Activated CD8-positive, alpha-beta memory T cell treated with anti-CD3 and anti-CD28 coated beads for 36 hours (primary cell): Measurements from ENCODE around the gene IWS1. TPM values are rescaled to one million over a fixed set of nuclear protein-coding genes. Genes with fewer than 3 reads are reported as not detected.
"Not testable (repeated sequence)": the region's sequence is repeated elsewhere in the genome, so short reads cannot be mapped to it uniquely, and the experiment has no call there.

Source experiments
- CTCF ChIA-PET: fragments of 350-600 bp; sonication (Branson Sonifier 250); formaldehyde crosslinking; loops from one replicate; lab custom pipeline; 2021; ENCODE audit warnings: antibody characterized with exemption; lab: Charles Lee
- POLR2A ChIA-PET: fragments of 350-600 bp; sonication (Branson Sonifier 250); formaldehyde crosslinking; loops from one replicate; lab custom pipeline; 2021; ENCODE audit warnings: antibody characterized with exemption; lab: Charles Lee
- total RNA-seq, 2 experiments: library from RNA; stranded (reverse); gene quantifications; one replicate each; pipeline ENCODE4 v1.2.3, GENCODE V29; 2021

The IWS1 gene
- total RNA-seq, result 10 to 100 TPM; 52.5 to 56.6 TPM

DNA sequence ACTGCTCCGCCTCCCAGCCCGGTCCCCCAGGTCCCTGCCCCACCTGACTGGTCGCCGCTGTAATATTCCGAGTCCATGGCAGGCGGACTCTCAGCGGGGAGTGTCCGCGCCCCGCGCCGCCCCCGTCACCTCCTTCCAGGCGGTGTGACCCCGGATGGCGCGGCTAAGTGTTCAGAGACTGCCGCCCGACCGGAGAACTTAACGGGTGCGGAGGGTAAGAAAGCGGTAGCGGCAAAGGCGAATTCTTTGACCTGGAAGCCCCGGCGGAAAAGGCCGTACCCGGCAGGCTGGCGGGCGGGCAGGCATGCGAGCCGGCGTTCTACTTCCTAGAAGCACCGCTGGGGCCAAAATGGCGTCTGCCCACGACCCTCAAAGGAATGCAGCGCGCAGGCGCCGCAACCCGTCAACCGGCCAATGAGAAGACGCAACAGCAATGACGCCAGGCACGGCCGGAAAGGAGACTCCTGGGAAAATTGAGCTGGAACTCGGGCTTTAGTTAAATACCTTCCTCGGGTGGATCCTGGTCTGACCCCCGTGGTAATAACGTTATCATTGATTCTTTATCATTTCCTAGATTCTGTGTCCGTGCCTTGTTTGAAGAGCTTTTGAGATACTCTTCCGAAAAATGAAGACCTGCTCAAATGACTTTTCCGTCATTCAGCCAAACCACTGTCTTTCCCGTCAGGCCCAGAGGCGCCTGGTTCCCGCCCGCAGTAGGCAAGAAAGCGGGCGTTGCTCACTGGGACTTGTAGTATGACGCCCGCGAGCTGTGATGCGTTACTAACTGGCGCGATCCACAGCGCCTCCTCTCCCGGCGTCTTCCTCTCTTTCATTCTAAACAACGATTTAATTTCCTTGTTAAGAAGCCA is at the start of gene IWS1:
Gene IWS1, minus strand, starts transcription at position 358 of the 869 bp plus-strand sequence. Its CDS starts 281 bp downstream, at position 77.
- ChIA-PET POLR2A (interaction anchor here (0.6 to 1.7 kb wide), 4 partner anchors 37 to 565 kb away, joined by 4 to 6 read pairs (median 4); partner anchors contain the start of gene UGGT1), CTCF (interaction anchor here (0.6 to 1.3 kb wide), 2 partner anchors 18 to 176 kb away, joined by 3 read pairs; partner anchors contain the start of gene SFT2D3)

DNA sequence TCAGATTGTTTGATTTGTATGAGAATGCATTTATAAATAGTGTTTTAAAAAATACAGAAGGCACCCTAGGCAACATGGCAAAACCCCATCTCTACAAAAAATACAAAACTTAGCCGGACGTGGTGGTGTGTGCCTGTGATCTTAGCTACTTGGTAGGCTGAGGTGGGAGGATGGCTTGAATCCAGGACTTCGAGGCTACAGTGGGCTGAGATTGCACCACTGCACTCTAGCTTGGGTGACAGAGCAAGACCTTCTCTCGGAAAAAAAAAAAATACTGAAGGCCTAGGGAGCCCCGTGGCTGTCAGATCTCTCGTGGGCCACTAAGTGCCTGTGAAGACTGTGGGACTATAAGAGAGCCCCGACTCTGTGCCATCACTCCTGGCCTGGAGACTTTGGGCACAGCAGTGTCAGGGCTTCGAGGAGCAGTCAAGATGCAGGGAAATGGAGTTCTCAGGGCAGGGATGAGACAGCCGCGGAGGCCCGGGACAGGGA is 49.7 kb upstream of the IWS1 start:
- ChIA-PET POLR2A (no interaction called here), CTCF (no interaction called here)

- CTCF ChIA-PET, result no interaction called here
- POLR2A ChIA-PET, result no interaction called here
Observed at GRCh38 chr2:127575185-127575765, 49.0 kb upstream of the IWS1 start.

DNA sequence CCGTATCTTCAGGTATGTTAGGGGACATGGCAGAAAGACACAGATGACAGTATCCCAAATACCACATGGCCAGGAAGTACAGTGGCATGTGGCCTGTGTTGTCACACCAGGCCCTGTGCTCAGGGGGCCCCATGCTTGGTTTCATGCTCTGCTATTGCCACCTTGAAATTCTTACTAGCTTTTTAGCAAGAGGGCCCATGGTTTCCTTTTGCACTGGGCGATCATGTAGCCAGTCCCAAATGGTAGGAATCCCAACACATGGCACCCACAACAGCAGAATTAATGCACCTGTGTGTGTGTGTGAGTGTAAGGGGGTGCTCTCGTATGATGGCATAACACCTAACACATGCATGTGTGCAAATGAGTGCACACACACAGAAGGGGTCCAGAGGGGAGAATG is 48.4 kb upstream of the IWS1 start:
- ChIA-PET POLR2A (no interaction called here), CTCF (no interaction called here)

DNA sequence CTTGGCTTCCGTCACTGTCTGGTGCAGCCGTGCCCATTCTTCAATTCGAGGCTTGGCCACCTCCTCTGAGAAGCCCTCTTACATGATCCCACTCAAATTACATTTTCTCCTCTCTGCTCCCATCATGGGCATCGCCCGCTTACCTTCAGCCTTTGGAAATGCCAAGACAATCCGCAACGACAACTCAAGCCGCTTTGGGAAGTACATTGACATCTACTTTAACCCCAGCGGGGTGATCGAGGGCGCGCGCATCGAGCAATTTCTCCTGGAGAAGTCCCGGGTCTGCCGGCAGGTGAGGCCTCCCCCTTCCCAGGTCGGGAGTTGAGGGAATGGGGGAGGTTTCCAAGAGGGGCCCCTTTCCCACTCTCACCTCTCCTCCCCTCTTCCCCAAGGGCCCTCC is 47.5 kb upstream of the IWS1 start:
- ChIA-PET CTCF (no interaction called here), POLR2A (no interaction called here)

DNA sequence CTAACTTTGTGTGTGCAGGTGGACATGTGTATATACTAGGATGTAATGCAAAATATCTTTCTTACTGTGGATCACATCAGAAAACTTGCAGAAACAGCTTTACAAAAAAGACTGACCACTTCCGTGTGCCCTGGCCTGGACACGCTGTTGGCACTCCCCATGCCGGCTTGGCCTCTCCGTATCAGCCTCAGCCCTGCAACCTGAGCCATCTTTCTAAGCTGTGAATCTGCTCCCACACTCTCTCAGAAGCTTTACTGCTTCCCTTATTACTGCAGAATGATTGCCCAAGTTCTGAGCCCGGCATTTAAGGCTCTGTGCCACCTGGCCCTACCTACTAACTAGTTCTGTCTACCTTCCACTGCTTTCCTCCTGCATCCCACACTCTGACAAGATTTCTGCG is 47.0 kb upstream of the IWS1 start:
- POLR2A ChIA-PET, result no interaction called here
- CTCF ChIA-PET, result no interaction called here

DNA sequence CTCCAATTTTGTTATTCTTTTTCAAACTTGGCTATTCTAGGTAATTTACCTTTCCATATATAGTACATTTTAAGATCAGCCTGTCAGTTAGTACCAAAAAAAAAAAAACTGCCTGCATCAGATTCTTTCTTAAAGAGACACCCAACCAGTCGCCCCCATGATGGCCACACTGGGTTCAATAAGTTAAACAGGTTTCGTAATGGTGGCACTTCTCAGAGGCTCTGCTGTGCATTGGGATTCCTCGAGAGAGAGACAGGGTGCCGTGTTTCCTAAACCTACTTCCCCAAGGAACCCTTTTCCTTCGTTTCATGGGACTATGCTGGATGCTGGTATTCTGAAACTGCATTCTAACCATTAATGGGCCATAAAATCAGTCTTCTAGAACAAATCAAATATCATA is 46.6 kb upstream of the IWS1 start:
- ChIA-PET POLR2A (no interaction called here), CTCF (no interaction called here)

DNA sequence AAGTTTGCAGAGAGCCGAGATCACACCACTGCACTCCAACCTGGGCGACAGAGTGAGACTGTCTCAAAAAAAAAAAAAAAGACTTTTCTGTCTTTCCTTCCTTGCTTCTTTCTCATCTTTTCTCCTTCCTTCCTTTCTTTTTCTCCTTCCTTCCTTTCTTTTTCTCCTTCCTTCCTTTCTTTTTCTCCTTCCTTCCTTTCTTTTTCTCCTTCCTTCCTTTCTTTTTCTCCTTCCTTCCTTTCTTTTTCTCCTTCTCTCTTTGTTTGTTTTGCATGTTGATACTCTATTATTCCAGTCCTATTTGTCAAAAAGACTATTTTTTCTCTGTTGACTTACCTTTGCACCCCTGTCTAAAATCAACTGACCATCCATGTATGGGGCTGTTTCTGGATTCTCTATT is 46.1 kb upstream of the IWS1 start:
- CTCF ChIA-PET, POLR2A ChIA-PET: not testable (repeated sequence)

GRCh38 chr2:127570282-127571250 is 44.3 kb upstream of the IWS1 start:
- POLR2A ChIA-PET, result no interaction called here

GRCh38 chr2:127569666-127570065 is 43.4 kb upstream of the IWS1 start:
- CTCF ChIA-PET, result no interaction called here
- POLR2A ChIA-PET, result no interaction called here

More at GRCh38 chr2:127570282-127571250, 44.3 kb upstream of the IWS1 start:
- CTCF ChIA-PET, result no interaction called here

- POLR2A ChIA-PET, result no interaction called here
Observed at GRCh38 chr2:127568128-127568527, 41.8 kb upstream of the IWS1 start.

DNA sequence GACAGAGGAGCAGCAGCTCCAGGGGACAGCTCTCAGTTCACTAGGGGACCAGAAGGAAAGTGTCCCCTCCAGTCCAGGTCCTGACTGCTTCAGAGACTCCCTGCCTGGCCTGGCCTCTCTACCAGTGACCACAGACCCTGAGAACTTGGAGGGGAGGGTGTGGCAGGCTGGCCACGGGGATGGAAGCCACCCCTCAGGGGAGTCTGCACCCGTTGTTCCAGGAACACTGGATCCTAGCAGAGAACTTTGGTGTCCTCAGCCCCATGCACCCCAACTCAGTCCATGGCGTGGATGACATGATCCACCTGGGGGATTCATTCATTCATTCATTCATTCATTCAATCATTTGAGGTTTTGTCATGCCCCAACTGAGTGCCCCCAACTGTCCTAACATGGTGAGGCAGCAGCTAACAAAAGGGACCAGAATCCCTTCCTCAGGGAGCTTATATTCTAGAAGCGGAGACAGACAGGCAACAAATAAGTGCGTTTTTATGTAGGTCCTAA is 41.1 kb upstream of the IWS1 start:
- CTCF ChIA-PET, result no interaction called here
- POLR2A ChIA-PET, result no interaction called here

More at GRCh38 chr2:127568128-127568527, 41.8 kb upstream of the IWS1 start:
- CTCF ChIA-PET, result no interaction called here

- ChIA-PET POLR2A (no interaction called here), CTCF (interaction anchor here (1.1 kb wide), 1 partner anchor 465 kb away, joined by 3 read pairs; no protein-coding TSS in a partner anchor)
Observed at GRCh38 chr2:127566576-127566975, 40.3 kb upstream of the IWS1 start.

DNA sequence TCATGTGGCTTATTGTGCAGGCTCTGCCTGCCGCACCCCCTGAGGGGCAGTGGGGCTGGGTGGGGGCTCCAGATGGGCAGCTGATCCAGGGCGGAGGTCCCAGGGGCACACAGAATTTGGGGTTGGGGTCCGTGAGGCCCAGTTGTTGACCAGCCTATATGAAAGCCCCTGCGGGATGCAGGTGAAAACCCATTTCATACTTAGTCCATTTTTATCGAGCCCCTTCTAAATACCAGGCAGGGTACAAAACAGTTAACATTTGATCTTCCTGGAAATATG is 39.8 kb upstream of the IWS1 start:
- CTCF ChIA-PET, result interaction anchor here (1.1 kb wide), 1 partner anchor 466 kb away, joined by 3 read pairs; no protein-coding TSS in a partner anchor
- POLR2A ChIA-PET, result no interaction called here

- ChIA-PET POLR2A (no interaction called here), CTCF (interaction anchor here (1.1 kb wide), 1 partner anchor 466 kb away, joined by 3 read pairs; no protein-coding TSS in a partner anchor)
Observed at GRCh38 chr2:127565261-127566138, 39.2 kb upstream of the IWS1 start.

GRCh38 chr2:127564429-127565260 is 38.4 kb upstream of the IWS1 start:
- POLR2A ChIA-PET, result no interaction called here
- CTCF ChIA-PET, result no interaction called here
